ENCODE data around the gene MYRF. TPM values are rescaled to one million over a fixed set of nuclear protein-coding genes. Genes with fewer than 3 reads are reported as not detected.

Gene MYRF
- total RNA-seq, 3 donors from 2014 or later (not counting 1 experiment from before 2014, with no cell fraction given): 4.9 to 15.3 (median 7.3) TPM

DNA sequence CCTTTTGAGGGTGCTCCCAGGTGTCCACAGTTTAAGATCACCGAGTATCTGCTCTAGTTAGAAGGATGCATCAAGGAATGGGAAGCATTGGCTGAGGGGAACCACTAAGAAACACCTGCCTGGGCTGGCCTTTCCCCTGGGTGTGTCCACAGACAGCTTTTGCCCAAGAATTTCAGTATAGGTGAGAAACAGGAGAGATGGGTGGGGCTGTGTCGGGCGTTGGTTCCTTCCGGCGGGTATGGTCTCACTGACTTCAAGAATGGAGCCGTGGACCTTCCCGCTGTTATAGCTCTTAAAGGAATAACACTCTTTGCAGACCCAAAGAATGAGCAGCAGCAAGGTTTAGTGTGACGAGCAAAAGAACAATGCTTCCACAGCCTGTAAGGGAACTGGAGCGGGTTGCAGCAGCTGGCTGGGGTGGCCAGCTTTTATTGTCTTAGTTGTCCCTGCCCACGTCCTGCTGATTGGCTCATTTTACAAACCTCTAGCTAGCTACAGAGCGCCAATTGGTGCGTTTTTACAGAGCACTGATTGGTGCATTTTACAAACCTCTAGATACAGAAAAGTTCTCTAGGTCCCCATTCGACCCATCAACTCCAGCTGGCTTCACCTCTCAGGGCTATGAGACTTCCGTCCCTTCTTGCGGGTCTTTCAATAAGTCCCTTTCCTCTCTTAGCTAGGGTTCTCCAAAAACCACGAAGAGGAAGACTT, 62.0 kb downstream of the MYRF start:
- H3K27ac ChIP-seq (ENCODE audit: low read length): peak overlapping the region; percentile 60
- Mint-ChIP-seq H3K4me3 (peak overlapping the region; percentile 91), H3K4me1 (peaks cover 17 to 37% of the 10 kb centered on the region in 2 donors), H3K27ac (peak overlapping the region; percentile 84 to 92), H3K36me3 (peaks cover 6% of the 10 kb centered on the region), H3K27me3 (ENCODE audit: low read depth in 2 of 2) (no peaks in the 10 kb centered on the region), H3K9me3 (no peaks in the 10 kb centered on the region)
- H3K9me3 ChIP-seq (ENCODE audit: control insufficient read depth, insufficient read depth, low read length): no peaks in the 10 kb centered on the region
- peaks cover 28% of the 10 kb centered on the region for H3K4me1 ChIP-seq (ENCODE audit: control insufficient read depth, insufficient read depth, low read length)
- peak in 1 of 2 donors; percentile 26 for DNase-seq
- no peaks in the 10 kb centered on the region for H3K27me3 ChIP-seq (ENCODE audit: control insufficient read depth, insufficient read depth, low read length)
- peak overlapping the region; percentile 82 for H3K4me3 ChIP-seq (ENCODE audit: low read length)
- peak in 2 of 3 donors; percentile 15 to 36 for ATAC-seq
- intact Hi-C loops (cut with micrococcal nuclease): no loop called here
- WGBS (ENCODE audit: insufficient coverage): 79% methylated on average over 16 of the region's 16 CpGs
- peaks cover 5% of the 10 kb centered on the region for H3K36me3 ChIP-seq (ENCODE audit: control insufficient read depth, insufficient read depth, low read length)
- TF ChIP-seq, protein P1, sequence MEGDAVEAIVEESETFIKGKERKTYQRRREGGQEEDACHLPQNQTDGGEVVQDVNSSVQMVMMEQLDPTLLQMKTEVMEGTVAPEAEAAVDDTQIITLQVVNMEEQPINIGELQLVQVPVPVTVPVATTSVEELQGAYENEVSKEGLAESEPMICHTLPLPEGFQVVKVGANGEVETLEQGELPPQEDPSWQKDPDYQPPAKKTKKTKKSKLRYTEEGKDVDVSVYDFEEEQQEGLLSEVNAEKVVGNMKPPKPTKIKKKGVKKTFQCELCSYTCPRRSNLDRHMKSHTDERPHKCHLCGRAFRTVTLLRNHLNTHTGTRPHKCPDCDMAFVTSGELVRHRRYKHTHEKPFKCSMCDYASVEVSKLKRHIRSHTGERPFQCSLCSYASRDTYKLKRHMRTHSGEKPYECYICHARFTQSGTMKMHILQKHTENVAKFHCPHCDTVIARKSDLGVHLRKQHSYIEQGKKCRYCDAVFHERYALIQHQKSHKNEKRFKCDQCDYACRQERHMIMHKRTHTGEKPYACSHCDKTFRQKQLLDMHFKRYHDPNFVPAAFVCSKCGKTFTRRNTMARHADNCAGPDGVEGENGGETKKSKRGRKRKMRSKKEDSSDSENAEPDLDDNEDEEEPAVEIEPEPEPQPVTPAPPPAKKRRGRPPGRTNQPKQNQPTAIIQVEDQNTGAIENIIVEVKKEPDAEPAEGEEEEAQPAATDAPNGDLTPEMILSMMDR (IDR thresholded peaks at IDR 0.05): no peak

DNA sequence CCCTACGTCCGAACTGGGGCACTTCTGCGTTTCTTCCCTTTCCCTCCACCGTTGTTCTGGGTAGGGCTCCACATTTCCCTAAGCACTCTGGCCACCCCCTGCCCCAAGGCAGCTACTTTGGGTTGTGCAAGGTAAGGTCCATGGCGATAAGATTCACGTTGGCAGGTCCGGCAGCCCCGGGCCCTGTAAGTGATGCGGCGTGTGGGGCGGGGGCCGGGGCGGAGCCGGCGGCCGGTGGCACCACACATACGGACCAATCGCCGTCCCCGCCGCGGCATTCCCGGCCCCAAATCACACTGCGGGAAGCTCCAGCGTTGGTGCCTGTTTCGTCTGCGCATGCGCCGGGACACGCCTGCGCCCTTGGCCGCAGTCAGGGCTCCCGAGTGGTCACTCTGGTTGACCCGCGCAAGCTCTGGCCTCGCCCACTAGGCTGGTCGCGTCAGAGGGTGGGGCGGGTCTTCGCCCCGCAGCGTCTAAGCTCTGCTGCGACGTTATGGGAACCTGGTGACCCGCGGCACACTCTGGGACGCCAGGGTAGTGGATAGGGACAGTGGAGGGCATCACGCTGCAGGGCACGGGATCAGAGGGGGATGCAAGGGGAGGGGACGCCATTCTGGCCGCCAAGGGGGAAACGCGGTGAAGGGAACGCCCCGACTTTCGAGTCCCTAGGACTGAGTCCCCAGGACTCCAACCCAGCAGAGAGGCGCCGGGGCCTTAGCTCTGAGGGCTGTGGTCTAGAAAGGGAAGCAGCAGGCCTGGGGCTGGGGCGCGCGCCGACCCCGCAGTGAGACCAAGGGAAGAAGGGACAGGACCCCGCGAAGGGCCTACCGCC, 62.7 kb downstream of the MYRF start:
- Mint-ChIP-seq H3K27ac (peak overlapping the region; percentile 84 to 92), H3K9me3 (no peaks in the 10 kb centered on the region), H3K4me1 (peaks cover 17 to 37% of the 10 kb centered on the region in 2 donors), H3K27me3 (ENCODE audit: low read depth in 2 of 2) (no peaks in the 10 kb centered on the region), H3K36me3 (peaks cover 6% of the 10 kb centered on the region), H3K4me3 (peak overlapping the region; percentile 91)
- ATAC-seq (peak; percentile 48 to 78 (median 54)), DNase-seq (peak; percentile 37 to 59)
- Histone ChIP-seq H3K4me1 (ENCODE audit: control insufficient read depth, insufficient read depth, low read length) (peaks cover 28% of the 10 kb centered on the region), H3K9me3 (ENCODE audit: control insufficient read depth, insufficient read depth, low read length) (no peaks in the 10 kb centered on the region), H3K27me3 (ENCODE audit: control insufficient read depth, insufficient read depth, low read length) (no peaks in the 10 kb centered on the region), H3K4me3 (ENCODE audit: low read length) (peak overlapping the region; percentile 82), H3K36me3 (ENCODE audit: control insufficient read depth, insufficient read depth, low read length) (peaks cover 4% of the 10 kb centered on the region), H3K27ac (ENCODE audit: low read length) (peak overlapping the region; percentile 60)
- WGBS (ENCODE audit: insufficient coverage): 2% methylated on average over 66 of the region's 66 CpGs
- intact Hi-C loops (cut with micrococcal nuclease): loop anchor here (1.0 kb wide), 1 partner anchor 23 kb away; the partner anchor contains the start of genes FEN1 and TMEM258
- TF ChIP-seq, protein P1 (IDR thresholded peaks at IDR 0.05): no peak

DNA sequence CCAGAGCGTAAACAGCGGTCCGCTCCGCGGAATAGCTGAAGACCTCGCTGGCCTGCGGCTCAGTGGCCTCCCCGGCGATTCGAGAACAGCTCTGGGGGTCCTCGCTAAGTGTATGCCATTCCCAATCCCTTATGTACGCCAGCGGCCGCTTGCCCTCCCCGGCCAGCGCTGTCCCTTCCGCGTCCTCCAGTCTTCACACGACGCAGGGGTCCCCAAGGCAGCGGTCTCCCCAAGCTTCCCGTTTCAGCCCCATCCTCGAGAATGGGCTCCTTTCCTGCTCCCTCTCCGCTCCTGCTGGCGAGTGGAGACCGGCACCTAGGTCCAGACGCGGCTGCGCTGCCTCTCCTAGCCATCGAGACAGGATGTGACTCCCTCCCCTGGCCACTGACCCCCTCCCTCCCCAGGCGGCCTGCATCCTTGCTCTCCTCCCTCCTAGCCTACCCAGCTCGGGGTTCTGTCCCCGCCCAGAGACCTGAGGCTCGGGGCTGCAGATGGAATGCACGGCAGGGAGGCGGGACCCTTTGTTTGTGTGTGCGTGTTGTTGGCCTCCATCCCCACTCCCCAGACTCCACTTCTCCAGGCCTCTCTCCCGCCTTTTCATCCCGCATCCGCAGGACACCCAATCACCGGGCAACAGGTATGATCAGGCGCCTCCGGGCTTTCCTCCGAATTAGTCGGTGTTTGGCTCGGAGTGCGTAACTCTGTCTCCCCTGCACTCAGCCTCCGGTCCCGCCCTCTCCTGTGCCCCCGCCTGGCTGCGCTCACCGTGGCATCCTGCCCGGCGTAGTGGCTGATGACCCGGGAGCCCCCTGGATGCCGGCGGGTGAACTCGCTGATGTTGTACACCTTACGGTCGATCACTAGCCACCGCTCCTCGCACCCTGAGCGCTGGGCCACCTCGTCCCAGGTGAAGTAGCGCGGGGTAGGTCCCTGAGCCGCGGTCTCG, 63.6 kb downstream of the MYRF start:
- under 1% methylated on average over 63 of the region's 69 CpGs for WGBS (ENCODE audit: insufficient coverage)
- no peaks in the 10 kb centered on the region for H3K27me3 Mint-ChIP-seq (ENCODE audit: low read depth in 2 of 2)
- no peaks in the 10 kb centered on the region for H3K9me3 Mint-ChIP-seq
- Histone ChIP-seq H3K27me3 (ENCODE audit: control insufficient read depth, insufficient read depth, low read length) (no peaks in the 10 kb centered on the region), H3K27ac (ENCODE audit: low read length) (peak overlapping the region; percentile 60), H3K36me3 (ENCODE audit: control insufficient read depth, insufficient read depth, low read length) (no peaks in the 10 kb centered on the region), H3K4me3 (ENCODE audit: low read length) (peak overlapping the region; percentile 82), H3K9me3 (ENCODE audit: control insufficient read depth, insufficient read depth, low read length) (no peaks in the 10 kb centered on the region), H3K4me1 (ENCODE audit: control insufficient read depth, insufficient read depth, low read length) (peaks cover 28% of the 10 kb centered on the region)
- intact Hi-C loops (cut with micrococcal nuclease): loop anchor here (1.0 kb wide), 1 partner anchor 24 kb away; the partner anchor contains the start of genes FEN1 and TMEM258
- ATAC-seq: peak; percentile 62 to 67 (median 66)
- H3K36me3 Mint-ChIP-seq: peaks cover 6% of the 10 kb centered on the region
- peak; percentile 40 to 75 for DNase-seq
- H3K4me1 Mint-ChIP-seq: peaks cover 17 to 37% of the 10 kb centered on the region in 2 donors
- H3K27ac Mint-ChIP-seq: peak overlapping the region; percentile 84 to 92
- TF ChIP-seq, protein P1 (IDR thresholded peaks at IDR 0.05): no peak
- peak overlapping the region; percentile 91 for H3K4me3 Mint-ChIP-seq
